HG03378 (cell line): Measurements from ENCODE around the gene RMND5B.
"Not testable (repeated sequence)": the region's sequence is repeated elsewhere in the genome, so short reads cannot be mapped to it uniquely, and the experiment has no call there.

Source experiments
- ATAC-seq: cut with Tn5 transposase; IDR thresholded peaks from one replicate; pipeline ENCODE4 v1.9.1; 2021; ENCODE audit warnings: mild to moderate bottlenecking, moderate library complexity; ENCODE audit not compliant: unreplicated experiment

RMND5B gene

GRCh38 chr5:178130234-178130575 is 609 bp upstream of the RMND5B start:
- ATAC-seq = not testable (repeated sequence)

- no peak for ATAC-seq
These were observed 707 bp downstream of the RMND5B start for GRCh38 chr5:178131446-178131996.

DNA sequence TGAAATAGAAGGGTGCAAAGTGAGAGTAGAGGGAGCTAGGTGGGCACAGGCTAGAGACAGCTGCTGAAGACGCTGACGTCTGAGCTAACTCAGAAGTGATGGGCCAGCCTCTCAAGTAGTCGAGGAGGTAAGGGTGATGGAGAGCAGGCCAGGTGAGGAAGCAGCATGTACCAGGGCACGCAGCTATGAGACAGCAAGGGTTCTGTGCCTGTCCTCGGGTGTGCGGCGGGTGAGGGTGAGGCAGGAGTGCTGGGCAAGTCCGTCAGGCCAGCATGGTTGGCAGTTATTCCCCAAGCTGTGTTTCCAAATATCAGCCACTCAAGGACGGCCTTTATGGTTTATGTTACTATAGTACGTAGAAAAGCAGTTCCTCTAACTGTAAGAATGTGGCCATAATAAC is 6.2 kb downstream of the RMND5B start:
- ATAC-seq = no peak

DNA sequence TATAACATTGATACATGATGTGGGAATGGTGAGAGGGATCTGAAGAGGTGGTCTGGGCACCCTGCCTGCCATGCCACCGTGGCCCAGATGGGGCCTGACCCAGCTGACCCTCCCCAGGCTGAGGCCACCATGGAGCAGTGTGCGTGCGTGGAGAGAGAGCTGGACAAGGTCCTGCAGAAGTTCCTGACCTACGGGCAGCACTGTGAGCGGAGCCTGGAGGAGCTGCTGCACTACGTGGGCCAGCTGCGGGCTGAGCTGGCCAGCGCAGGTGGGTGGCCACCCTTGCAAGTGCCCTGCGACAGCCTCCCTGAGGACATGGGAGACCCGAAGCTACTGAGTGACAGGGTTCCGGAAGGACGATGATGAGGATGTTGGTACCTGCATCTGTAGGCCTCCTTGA is 7.2 kb downstream of the RMND5B start:
- no peak for ATAC-seq

DNA sequence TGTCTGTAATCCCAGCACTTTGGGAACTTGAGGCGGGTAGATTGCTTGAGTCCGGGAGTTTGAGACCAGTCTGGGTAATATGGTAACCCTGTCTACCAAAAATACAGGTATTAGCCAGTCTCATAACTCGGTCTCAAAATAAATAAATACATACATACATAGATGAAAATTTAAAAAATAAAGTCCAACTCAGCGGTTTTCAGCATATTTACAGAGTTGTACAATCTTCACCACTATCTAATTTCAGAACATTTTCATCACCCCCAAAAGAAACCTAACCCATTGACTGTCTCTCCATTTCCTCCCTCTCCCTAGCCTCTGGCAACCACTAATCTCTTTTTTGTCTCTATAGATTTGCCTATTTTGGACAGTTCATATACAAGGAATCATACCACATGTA is 10.7 kb downstream of the RMND5B start:
- ATAC-seq = no peak

GRCh38 chr5:178142642-178143041 is 11.8 kb downstream of the RMND5B start:
- ATAC-seq = no peak

DNA sequence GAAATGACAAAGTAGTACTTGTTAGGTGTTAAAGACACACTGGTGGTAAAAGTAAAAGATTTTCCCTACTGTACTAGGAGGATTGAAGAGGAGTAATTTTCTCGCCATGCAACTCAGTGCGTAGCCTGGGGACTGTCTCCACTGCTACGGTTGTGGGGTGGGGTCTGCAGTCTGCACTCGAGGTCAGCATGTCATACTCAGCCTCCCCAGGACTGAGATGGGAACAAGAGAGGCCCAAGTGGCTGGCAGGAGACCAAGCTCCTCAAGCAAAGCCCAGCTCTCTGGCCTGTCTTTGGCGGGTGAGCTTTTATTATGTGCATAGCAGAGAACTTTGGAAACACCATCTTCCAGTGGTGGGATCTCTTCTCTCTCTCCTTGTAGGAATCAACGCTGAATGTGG is 12.4 kb downstream of the RMND5B start:
- ATAC-seq = no peak

GRCh38 chr5:178143901-178144300 is 13.1 kb downstream of the RMND5B start:
- no peak for ATAC-seq

DNA sequence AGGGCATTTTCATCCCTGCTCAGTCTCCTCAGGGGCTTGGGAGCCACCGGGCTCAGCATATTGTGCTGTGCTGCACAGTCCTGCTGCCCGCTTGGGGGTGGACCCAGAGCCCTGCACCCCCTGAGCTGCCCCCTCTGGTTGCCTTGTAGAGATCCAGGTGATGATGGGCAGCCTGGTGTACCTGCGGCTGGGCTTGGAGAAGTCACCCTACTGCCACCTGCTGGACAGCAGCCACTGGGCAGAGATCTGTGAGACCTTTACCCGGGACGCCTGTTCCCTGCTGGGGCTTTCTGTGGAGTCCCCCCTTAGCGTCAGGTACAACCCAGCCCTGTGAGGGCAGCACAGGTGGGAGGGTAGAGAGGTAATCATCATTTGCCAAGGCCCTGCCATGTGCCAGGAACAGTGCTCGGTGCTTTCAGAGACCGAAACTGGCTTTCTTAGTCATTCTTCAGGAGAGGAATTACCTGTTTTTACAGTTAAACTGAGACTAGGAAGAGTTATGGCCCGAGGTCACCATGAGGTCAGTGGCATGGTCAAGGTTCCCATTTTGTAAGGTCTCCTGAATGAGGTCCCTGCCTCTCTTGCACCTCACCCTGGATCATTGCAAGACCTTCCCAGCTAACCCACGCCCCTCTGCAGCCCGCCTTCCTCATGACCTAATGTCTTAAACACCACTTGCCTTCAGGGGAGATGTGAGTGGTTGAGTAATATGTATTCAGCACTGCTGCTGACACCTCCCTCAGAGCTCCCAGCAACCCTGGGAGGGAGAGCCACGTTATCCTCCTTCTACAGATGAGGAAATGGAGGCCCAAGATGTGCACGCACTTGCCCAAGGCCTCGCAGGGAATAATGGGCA is 15.4 kb downstream of the RMND5B start:
- ATAC-seq = no peak

DNA sequence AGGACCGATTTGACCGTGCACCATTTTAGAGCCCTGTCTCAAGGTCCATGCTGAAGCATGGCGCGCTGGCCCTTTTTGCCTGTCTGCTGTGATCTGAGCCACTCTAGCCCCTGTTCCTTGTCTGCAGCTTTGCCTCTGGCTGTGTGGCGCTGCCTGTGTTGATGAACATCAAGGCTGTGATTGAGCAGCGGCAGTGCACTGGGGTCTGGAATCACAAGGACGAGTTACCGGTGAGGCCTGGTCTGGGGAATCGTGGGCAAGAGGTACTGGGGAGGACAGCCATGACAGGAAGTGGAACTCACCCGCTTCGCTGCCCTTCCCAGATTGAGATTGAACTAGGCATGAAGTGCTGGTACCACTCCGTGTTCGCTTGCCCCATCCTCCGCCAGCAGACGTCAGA is 16.6 kb downstream of the RMND5B start:
- ATAC-seq = no peak

- ATAC-seq = no peak
These were observed 18.6 kb downstream of the RMND5B start for GRCh38 chr5:178149199-178149932.

DNA sequence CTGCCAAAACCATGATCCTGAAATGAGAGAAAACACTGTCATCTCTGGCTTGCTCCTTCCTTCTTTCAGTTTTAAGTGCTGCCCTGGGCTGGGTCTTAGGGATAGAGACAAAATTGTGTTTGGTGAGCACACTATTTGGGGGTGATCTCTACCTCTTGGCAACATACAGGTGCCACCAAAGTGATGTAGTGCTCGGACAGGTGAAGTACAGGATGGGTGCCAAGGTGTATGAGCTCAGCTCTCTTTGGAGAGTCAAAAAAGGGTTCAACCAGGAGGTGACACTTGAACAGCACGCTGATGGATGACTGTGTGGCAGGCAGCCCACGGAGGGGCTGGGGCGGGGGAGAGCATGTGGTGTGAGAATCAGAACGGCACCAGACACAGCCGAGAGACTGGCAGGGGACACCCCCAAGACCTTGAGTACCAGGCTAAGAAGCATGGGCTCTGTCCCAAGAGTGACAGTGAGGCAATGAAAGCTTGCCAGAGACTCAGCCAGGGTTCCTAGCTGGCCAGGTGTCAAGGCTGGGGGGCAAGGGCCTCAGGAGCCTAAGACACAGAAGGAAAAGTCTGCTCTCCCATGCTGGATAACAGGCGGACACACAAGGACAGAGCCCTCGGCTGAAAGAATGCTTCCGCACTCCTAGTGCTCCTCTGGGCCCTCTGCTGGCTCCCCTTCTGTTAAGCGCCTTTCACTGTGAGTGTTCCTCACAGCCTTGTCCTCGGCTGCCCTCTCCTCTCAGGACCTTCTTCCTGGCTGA is 20.3 kb downstream of the RMND5B start:
- no peak for ATAC-seq

DNA sequence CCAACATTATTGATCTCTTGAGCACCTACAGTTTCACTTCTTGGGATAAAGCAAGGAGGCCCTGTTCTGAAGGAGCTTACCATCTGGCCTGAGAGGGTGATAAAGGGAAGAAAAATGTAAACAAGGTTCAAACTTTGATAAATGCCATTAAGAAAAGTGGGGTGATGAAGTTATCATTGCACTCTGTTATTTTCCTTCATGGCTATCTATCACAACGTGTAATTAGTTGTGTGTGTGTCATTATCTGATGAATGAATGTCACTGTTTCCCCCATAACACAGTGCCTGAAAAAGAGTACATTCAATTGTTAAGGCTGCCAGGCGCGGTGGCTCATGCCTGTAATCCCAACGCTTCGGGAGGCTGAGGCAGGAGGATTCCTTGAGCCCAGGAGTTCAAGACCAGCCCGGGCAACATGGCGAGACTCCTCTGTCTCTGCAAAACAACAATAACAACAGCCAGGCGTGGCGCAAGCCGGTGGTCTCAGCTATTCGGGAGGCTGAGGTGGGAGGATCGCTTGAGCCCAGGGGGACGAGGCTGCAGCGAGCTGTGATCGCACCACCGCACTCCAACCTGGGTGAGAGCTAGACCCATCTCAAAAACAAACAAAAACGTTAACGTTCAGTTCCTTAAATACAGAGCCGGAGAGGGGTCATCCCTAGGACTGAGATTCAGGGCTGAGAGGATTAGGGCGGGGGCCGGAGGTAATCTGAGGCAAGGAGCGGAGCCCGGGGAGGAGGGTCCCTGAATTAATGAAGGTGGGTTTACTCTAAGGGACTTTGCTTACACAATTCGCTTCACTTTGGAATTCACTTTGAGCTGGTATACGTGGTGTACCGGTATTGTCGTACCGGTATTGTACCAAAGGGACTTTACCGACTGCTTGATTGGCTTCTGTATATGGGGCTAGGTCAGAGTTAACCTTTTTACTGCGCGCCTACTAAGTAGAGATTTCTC is 22.0 kb downstream of the RMND5B start:
- no peak for ATAC-seq

- peak; percentile 96 for ATAC-seq
These were observed 22.9 kb downstream of the RMND5B start, which contains the start of gene NHP2 for GRCh38 chr5:178153530-178154340. NHP2 (minus strand) TSS chr5:178153885; CDS start chr5:178153817, 68 bp downstream.

- ATAC-seq = no peak
These were observed 24.3 kb downstream of the RMND5B start for GRCh38 chr5:178155065-178155464.

GRCh38 chr5:178160176-178160575 is 29.4 kb downstream of the RMND5B start:
- ATAC-seq = no peak

- ATAC-seq = no peak
These were observed 31.7 kb downstream of the RMND5B start for GRCh38 chr5:178162481-178162880.

- ATAC-seq = peak; percentile 82
These were observed 33.2 kb downstream of the RMND5B start for GRCh38 chr5:178163772-178164735.
